HEK293 (cell line): Measurements from ENCODE around the gene KIF1A.

Experiments
- CTCF ChIA-PET: fragments of 350-600 bp; formaldehyde crosslinking; extraction: SDS; loops from one replicate; lab custom pipeline; 2021; ENCODE audit warnings: antibody characterized with exemption; lab: Yijun Ruan, JAX
- POLR2A ChIA-PET: fragments of 300-600 bp; formaldehyde crosslinking; extraction: SDS; loops from one replicate; lab custom pipeline; 2020; ENCODE audit warnings: antibody characterized with exemption, inconsistent platforms; lab: Yijun Ruan, JAX
- H3K27ac ChIP-seq: fragments of 200-500 bp; sonication (Bioruptor generic); 2 replicates; pipeline ENCODE4 v1.5.1; 2014; ENCODE audit warnings: low read depth, low read length, control low read depth, inconsistent platforms; ENCODE audit errors: extremely low read depth
- H3K36me3 ChIP-seq, 2 experiments: fragments of 200-500 bp in 1 of 2; sonication (Bioruptor generic) in 1 of 2; 1 replicate in 1 of 2; 2 replicates in 1 of 2; pipeline ENCODE4 v1.5.1; 2014 to 2017; ENCODE audit warnings: inconsistent platforms in 2 of 2, low read length in 2 of 2; ENCODE audit not compliant: control insufficient read depth in 2 of 2, insufficient read depth in 1 of 2
- H3K4me1 ChIP-seq: fragments of 200-500 bp; sonication (Bioruptor generic); 2 replicates; pipeline ENCODE4 v1.5.1; 2014; ENCODE audit warnings: mild to moderate bottlenecking, low read length, inconsistent platforms; ENCODE audit not compliant: control insufficient read depth, insufficient read depth
- H3K4me3 ChIP-seq: 2 replicates; pipeline ENCODE4 v1.5.1; 2011; ENCODE audit warnings: low read depth, mild to moderate bottlenecking, control low read depth, low read length, moderate library complexity
- H3K9me3 ChIP-seq: fragments of 200-500 bp; sonication (Bioruptor generic); 2 replicates; pipeline ENCODE4 v1.5.1; 2014; ENCODE audit warnings: low read depth, low read length, inconsistent platforms; ENCODE audit not compliant: control insufficient read depth, insufficient read depth
- GLI2 ChIP-seq: fragments of 450-650 bp; formaldehyde crosslinking; IDR thresholded peaks from 2 replicates; pipeline ENCODE4; 2017; ENCODE audit warnings: missing biosample characterization, missing genetic modification characterization, low read depth, borderline replicate concordance
- PRDM1 ChIP-seq: fragments of 450-650 bp; formaldehyde crosslinking; IDR thresholded peaks from 2 replicates; pipeline ENCODE4; 2016; ENCODE audit warnings: missing biosample characterization, missing genetic modification characterization
- ZBTB49 ChIP-seq: fragments of 450-650 bp; formaldehyde crosslinking; IDR thresholded peaks from 2 replicates; pipeline ENCODE4 v1.5.1; 2016; ENCODE audit warnings: missing biosample characterization, missing genetic modification characterization, low read depth
- ZFP37 ChIP-seq: fragments of 450-650 bp; formaldehyde crosslinking; IDR thresholded peaks from 2 replicates; pipeline ENCODE4 v1.5.1; 2016; ENCODE audit warnings: missing biosample characterization, missing genetic modification characterization
- ZIC2 ChIP-seq: fragments of 450-650 bp; formaldehyde crosslinking; IDR thresholded peaks from 2 replicates; pipeline ENCODE4 v1.5.1; 2016; ENCODE audit warnings: missing biosample characterization, missing genetic modification characterization
- ZNF146 ChIP-seq: fragments of 450-650 bp; formaldehyde crosslinking; IDR thresholded peaks from 2 replicates; pipeline ENCODE4 v1.5.1; 2016; ENCODE audit warnings: missing biosample characterization, missing genetic modification characterization
- ZNF184 ChIP-seq: fragments of 450-650 bp; IDR thresholded peaks from 2 replicates; pipeline ENCODE4 v1.5.1; 2018; ENCODE audit warnings: missing biosample characterization, mild to moderate bottlenecking, missing genetic modification characterization
- ZNF19 ChIP-seq: fragments of 450-650 bp; formaldehyde crosslinking; IDR thresholded peaks from 2 replicates; pipeline ENCODE4; 2016; ENCODE audit warnings: missing biosample characterization, missing genetic modification characterization, low read depth
- ZNF221 ChIP-seq: fragments of 450-650 bp; formaldehyde crosslinking; IDR thresholded peaks from 2 replicates; pipeline ENCODE4 v1.5.1; 2017; ENCODE audit warnings: missing biosample characterization, missing genetic modification characterization, borderline replicate concordance
- ZNF23 ChIP-seq: fragments of 450-650 bp; formaldehyde crosslinking; IDR thresholded peaks from 2 replicates; pipeline ENCODE4 v1.5.1; 2016; ENCODE audit warnings: missing biosample characterization, missing genetic modification characterization, borderline replicate concordance
- ZNF239 ChIP-seq: fragments of 450-650 bp; formaldehyde crosslinking; IDR thresholded peaks from 2 replicates; pipeline ENCODE4 v1.5.1; 2016; ENCODE audit warnings: missing biosample characterization, missing genetic modification characterization
- ZNF280D ChIP-seq: fragments of 450-650 bp; formaldehyde crosslinking; IDR thresholded peaks from 2 replicates; pipeline ENCODE4 v1.5.1; 2016; ENCODE audit warnings: missing biosample characterization, missing genetic modification characterization
- ZNF350 ChIP-seq: fragments of 450-650 bp; formaldehyde crosslinking; IDR thresholded peaks from 2 replicates; pipeline ENCODE4 v1.5.0; 2017; ENCODE audit warnings: missing biosample characterization, mild to moderate bottlenecking, missing genetic modification characterization
- ZNF404 ChIP-seq: fragments of 450-650 bp; formaldehyde crosslinking; IDR thresholded peaks from 2 replicates; pipeline ENCODE4 v1.5.1; 2017; ENCODE audit warnings: missing biosample characterization, missing genetic modification characterization
- ZNF426 ChIP-seq: fragments of 450-650 bp; formaldehyde crosslinking; IDR thresholded peaks from 2 replicates; pipeline ENCODE4 v1.5.1; 2017; ENCODE audit warnings: missing biosample characterization, missing genetic modification characterization, mild to moderate bottlenecking, inconsistent platforms, moderate library complexity
- ZNF549 ChIP-seq: fragments of 450-650 bp; IDR thresholded peaks from 2 replicates; pipeline ENCODE4 v1.5.1; 2018; ENCODE audit warnings: missing biosample characterization, missing genetic modification characterization, mild to moderate bottlenecking, inconsistent platforms, moderate library complexity
- ZNF600 ChIP-seq: fragments of 450-650 bp; formaldehyde crosslinking; IDR thresholded peaks from 2 replicates; pipeline ENCODE4 v1.5.1; 2016; ENCODE audit warnings: missing biosample characterization, missing genetic modification characterization
- ZNF670 ChIP-seq: fragments of 450-650 bp; formaldehyde crosslinking; IDR thresholded peaks from 2 replicates; pipeline ENCODE4 v1.5.1; 2016; ENCODE audit warnings: missing biosample characterization, missing genetic modification characterization, low read depth
- ZNF785 ChIP-seq: fragments of 450-650 bp; formaldehyde crosslinking; IDR thresholded peaks from 2 replicates; pipeline ENCODE4 v1.5.1; 2016; ENCODE audit warnings: missing biosample characterization, missing genetic modification characterization
- ZNF843 ChIP-seq: fragments of 450-650 bp; formaldehyde crosslinking; IDR thresholded peaks from 2 replicates; pipeline ENCODE4 v1.5.1; 2016; ENCODE audit warnings: missing biosample characterization, missing genetic modification characterization
- ZSCAN18 ChIP-seq: fragments of 450-650 bp; formaldehyde crosslinking; IDR thresholded peaks from 2 replicates; pipeline ENCODE4 v1.5.1; 2016; ENCODE audit warnings: missing biosample characterization, missing genetic modification characterization
- ZSCAN23 ChIP-seq: fragments of 450-650 bp; formaldehyde crosslinking; IDR thresholded peaks from 2 replicates; pipeline ENCODE4 v1.5.1; 2016; ENCODE audit warnings: missing biosample characterization, missing genetic modification characterization
- TF ChIP-seq, protein P1 (sequence below): fragments of 450-650 bp; IDR thresholded peaks from 2 replicates; pipeline ENCODE4 v1.5.1; 2018; ENCODE audit warnings: missing biosample characterization, mild to moderate bottlenecking, missing genetic modification characterization
- TF ChIP-seq, protein P2 (sequence below): fragments of 450-650 bp; formaldehyde crosslinking; IDR thresholded peaks from 2 replicates; pipeline ENCODE4 v1.5.1; 2017; ENCODE audit warnings: missing biosample characterization, missing genetic modification characterization
- TF ChIP-seq, protein P3 (sequence below): IDR thresholded peaks from 2 replicates; pipeline ENCODE4 v1.6.1; 2011; ENCODE audit warnings: mild to moderate bottlenecking, low read depth, low read length, borderline replicate concordance

Gene KIF1A

GRCh38 chr2:240711296-240711695 is 108.7 kb downstream of the KIF1A start:
- H3K27ac ChIP-seq, result no peak overlapping the region
- no peaks in the 10 kb centered on the region for H3K4me1 ChIP-seq
- H3K36me3 ChIP-seq, result no peaks in the 10 kb centered on the region
- ChIA-PET CTCF (no interaction called here), POLR2A (no interaction called here)
- no peak overlapping the region for H3K4me3 ChIP-seq
- TF ChIP-seq, protein P1, sequence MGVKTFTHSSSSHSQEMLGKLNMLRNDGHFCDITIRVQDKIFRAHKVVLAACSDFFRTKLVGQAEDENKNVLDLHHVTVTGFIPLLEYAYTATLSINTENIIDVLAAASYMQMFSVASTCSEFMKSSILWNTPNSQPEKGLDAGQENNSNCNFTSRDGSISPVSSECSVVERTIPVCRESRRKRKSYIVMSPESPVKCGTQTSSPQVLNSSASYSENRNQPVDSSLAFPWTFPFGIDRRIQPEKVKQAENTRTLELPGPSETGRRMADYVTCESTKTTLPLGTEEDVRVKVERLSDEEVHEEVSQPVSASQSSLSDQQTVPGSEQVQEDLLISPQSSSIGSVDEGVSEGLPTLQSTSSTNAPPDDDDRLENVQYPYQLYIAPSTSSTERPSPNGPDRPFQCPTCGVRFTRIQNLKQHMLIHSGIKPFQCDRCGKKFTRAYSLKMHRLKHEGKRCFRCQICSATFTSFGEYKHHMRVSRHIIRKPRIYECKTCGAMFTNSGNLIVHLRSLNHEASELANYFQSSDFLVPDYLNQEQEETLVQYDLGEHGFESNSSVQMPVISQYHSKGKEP (tag by site-specific recombination), result no peak
- TF ChIP-seq ZNF184 (tag by site-specific recombination) (no peak), ZNF221 (tag by site-specific recombination) (no peak), PRDM1 (tag by site-specific recombination) (no peak), GLI2 (tag by site-specific recombination) (no peak), ZNF280D (tag by site-specific recombination) (no peak), ZNF670 (no peak), ZNF19 (tag by site-specific recombination) (no peak), ZNF843 (no peak)
- TF ChIP-seq, protein P2, sequence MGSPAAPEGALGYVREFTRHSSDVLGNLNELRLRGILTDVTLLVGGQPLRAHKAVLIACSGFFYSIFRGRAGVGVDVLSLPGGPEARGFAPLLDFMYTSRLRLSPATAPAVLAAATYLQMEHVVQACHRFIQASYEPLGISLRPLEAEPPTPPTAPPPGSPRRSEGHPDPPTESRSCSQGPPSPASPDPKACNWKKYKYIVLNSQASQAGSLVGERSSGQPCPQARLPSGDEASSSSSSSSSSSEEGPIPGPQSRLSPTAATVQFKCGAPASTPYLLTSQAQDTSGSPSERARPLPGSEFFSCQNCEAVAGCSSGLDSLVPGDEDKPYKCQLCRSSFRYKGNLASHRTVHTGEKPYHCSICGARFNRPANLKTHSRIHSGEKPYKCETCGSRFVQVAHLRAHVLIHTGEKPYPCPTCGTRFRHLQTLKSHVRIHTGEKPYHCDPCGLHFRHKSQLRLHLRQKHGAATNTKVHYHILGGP (tag by site-specific recombination), result no peak
- H3K9me3 ChIP-seq, result no peaks in the 10 kb centered on the region

GRCh38 chr2:240708457-240708856 is 111.6 kb downstream of the KIF1A start:
- ChIA-PET CTCF (no interaction called here), POLR2A (no interaction called here)

More at GRCh38 chr2:240708457-240708856, 111.6 kb downstream of the KIF1A start:
- H3K9me3 ChIP-seq, result no peaks in the 10 kb centered on the region
- no peaks in the 10 kb centered on the region for H3K36me3 ChIP-seq
- TF ChIP-seq ZNF350 (no peak), ZNF785 (tag by site-specific recombination) (no peak), ZNF23 (tag by site-specific recombination) (no peak), ZIC2 (tag by site-specific recombination) (no peak), ZSCAN18 (tag by site-specific recombination) (no peak), ZNF549 (tag by site-specific recombination) (no peak), ZNF239 (tag by site-specific recombination) (no peak), ZNF404 (no peak), ZNF426 (tag by site-specific recombination) (no peak), ZNF600 (tag by site-specific recombination) (no peak), ZNF146 (no peak), GLI2 (tag by site-specific recombination) (no peak), ZFP37 (tag by site-specific recombination) (no peak), ZBTB49 (tag by site-specific recombination) (no peak), ZSCAN23 (tag by site-specific recombination) (no peak)
- TF ChIP-seq, protein P3, sequence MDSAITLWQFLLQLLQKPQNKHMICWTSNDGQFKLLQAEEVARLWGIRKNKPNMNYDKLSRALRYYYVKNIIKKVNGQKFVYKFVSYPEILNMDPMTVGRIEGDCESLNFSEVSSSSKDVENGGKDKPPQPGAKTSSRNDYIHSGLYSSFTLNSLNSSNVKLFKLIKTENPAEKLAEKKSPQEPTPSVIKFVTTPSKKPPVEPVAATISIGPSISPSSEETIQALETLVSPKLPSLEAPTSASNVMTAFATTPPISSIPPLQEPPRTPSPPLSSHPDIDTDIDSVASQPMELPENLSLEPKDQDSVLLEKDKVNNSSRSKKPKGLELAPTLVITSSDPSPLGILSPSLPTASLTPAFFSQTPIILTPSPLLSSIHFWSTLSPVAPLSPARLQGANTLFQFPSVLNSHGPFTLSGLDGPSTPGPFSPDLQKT, result no peak
- TF ChIP-seq, all 188 proteins: peak for 0
- Histone ChIP-seq H3K27ac (no peak overlapping the region), H3K4me3 (no peak overlapping the region), H3K4me1 (no peaks in the 10 kb centered on the region)
